Astrocyte (in vitro differentiated cells and primary cell): Measurements from ENCODE around the gene FBN1. TPM values are rescaled to one million over a fixed set of nuclear protein-coding genes. Genes with fewer than 3 reads are reported as not detected.

Experiments used
- DNase-seq: peaks from one replicate; pipeline ENCODE4 v3.0.0-alpha.2; 2010; ENCODE audit warnings: low read depth
- FAIRE-seq: peaks from 2 replicates; lab custom pipeline; 2011; peaks lifted over from hg19 to GRCh38; lab: Jason Lieb, UNC
- H2AFZ ChIP-seq: 2 replicates; pipeline ENCODE4 v1.6.0; 2012; ENCODE audit warnings: low read depth, low read length, inconsistent platforms
- H3K27ac ChIP-seq: 2 replicates; pipeline ENCODE4 v1.5.1; 2011; ENCODE audit warnings: low read depth, low read length, inconsistent platforms
- H3K27me3 ChIP-seq: 2 replicates; pipeline ENCODE4 v1.6.0; 2011; ENCODE audit warnings: low read length, inconsistent platforms; ENCODE audit not compliant: insufficient read depth
- H3K36me3 ChIP-seq: 2 replicates; pipeline ENCODE4 v1.5.1; 2011; ENCODE audit warnings: low read length, inconsistent platforms; ENCODE audit not compliant: insufficient read depth
- H3K4me1 ChIP-seq: 2 replicates; pipeline ENCODE4 v1.5.1; 2011; ENCODE audit warnings: low read length, inconsistent platforms; ENCODE audit not compliant: insufficient read depth
- H3K4me2 ChIP-seq: 2 replicates; pipeline ENCODE4 v1.6.0; 2012; ENCODE audit warnings: low read length, inconsistent platforms
- H3K4me3 ChIP-seq: 2 replicates; pipeline ENCODE4 v1.5.1; 2011; ENCODE audit warnings: low read depth, mild to moderate bottlenecking, low read length, inconsistent platforms; ENCODE audit not compliant: insufficient read depth
- H3K79me2 ChIP-seq: 2 replicates; pipeline ENCODE4 v1.6.0; 2012; ENCODE audit warnings: mild to moderate bottlenecking, low read length, inconsistent platforms; ENCODE audit not compliant: insufficient read depth
- H3K9ac ChIP-seq: 2 replicates; pipeline ENCODE4 v1.6.0; 2012; ENCODE audit warnings: mild to moderate bottlenecking, low read length, inconsistent platforms
- H3K9me3 ChIP-seq: 2 replicates; pipeline ENCODE4 v1.5.1; 2012; ENCODE audit warnings: low read depth, mild to moderate bottlenecking, low read length, inconsistent platforms; ENCODE audit not compliant: insufficient read depth
- H4K20me1 ChIP-seq: 2 replicates; pipeline ENCODE4 v1.6.0; 2012; ENCODE audit warnings: low read length, inconsistent platforms; ENCODE audit not compliant: insufficient read depth
- H3K27ac Mint-ChIP-seq: one replicate; pipeline ENCODE4 v1.8.0; 2021; ENCODE audit warnings: mild to moderate bottlenecking, mixed read lengths; ENCODE audit not compliant: unreplicated experiment
- H3K27me3 Mint-ChIP-seq: one replicate; pipeline ENCODE4 v1.8.0; 2021; ENCODE audit warnings: low read depth, mixed read lengths; ENCODE audit not compliant: unreplicated experiment
- H3K36me3 Mint-ChIP-seq: one replicate; pipeline ENCODE4 v1.8.0; 2021; ENCODE audit warnings: low read depth, mixed read lengths; ENCODE audit not compliant: unreplicated experiment
- H3K4me1 Mint-ChIP-seq: one replicate; pipeline ENCODE4 v1.8.0; 2021; ENCODE audit warnings: low read depth, mixed read lengths; ENCODE audit not compliant: unreplicated experiment
- H3K4me3 Mint-ChIP-seq: one replicate; pipeline ENCODE4 v1.8.0; 2021; ENCODE audit warnings: mild to moderate bottlenecking, moderate library complexity, mixed read lengths; ENCODE audit not compliant: unreplicated experiment
- H3K9me3 Mint-ChIP-seq: one replicate; pipeline ENCODE4 v1.8.0; 2021; ENCODE audit warnings: mild to moderate bottlenecking, mixed read lengths; ENCODE audit not compliant: unreplicated experiment
- EZH2 ChIP-seq: IDR thresholded peaks from 2 replicates; pipeline ENCODE4 v1.6.1; 2012; ENCODE audit warnings: mild to moderate bottlenecking, low read length, inconsistent platforms; ENCODE audit not compliant: insufficient read depth
- total RNA-seq: library from RNA; stranded (reverse); gene quantifications from 2 replicates; pipeline ENCODE4 v1.2.1, GENCODE V29; 2021
- TF ChIP-seq, protein P1 (sequence below): IDR thresholded peaks from 2 replicates; pipeline ENCODE4 v1.5.1; 2011; ENCODE audit warnings: low read depth, mild to moderate bottlenecking, inconsistent platforms, low read length, moderate library complexity; ENCODE audit not compliant: insufficient read depth

The FBN1 gene
- total RNA-seq, 1 donor from 2014 or later, result 210 TPM

DNA sequence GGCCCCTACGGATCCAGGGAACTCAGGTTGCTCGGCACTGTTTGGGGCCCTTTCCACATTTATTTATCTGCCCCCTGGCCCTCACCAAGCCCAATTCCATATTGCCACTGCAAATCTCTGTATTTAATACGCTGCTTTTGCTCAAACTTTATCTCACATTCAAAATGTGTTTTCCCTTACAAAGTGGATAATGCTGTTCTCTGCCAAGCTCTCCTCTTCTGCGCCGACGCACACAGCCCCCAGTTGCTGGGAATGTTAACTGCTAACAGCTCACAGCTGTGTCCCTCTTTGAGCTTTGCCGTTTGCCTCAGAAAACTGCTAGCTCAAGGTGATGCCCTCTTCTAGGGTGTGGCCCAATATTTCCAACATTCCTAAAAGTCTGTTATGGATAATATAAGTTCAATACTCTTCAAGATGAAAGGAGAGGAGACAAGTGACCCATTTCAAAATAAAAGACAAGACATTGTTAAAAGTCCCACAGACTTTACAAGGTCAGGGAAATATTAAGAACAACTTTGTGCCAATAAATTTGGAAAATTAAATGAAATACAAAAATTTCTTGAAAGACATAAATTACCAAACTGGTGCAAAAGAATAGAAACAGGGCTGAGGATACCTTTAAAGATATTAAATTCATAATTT lies 12.6 kb upstream of the FBN1 start:
- no peaks in the 10 kb centered on the region for H3K4me1 ChIP-seq
- H3K9me3 Mint-ChIP-seq, result no peaks in the 10 kb centered on the region
- DNase-seq, result no peak
- no peak overlapping the region for H3K27ac Mint-ChIP-seq
- H3K4me3 Mint-ChIP-seq, result no peak overlapping the region
- no peaks in the 10 kb centered on the region for H3K27me3 ChIP-seq
- TF ChIP-seq, protein P1, sequence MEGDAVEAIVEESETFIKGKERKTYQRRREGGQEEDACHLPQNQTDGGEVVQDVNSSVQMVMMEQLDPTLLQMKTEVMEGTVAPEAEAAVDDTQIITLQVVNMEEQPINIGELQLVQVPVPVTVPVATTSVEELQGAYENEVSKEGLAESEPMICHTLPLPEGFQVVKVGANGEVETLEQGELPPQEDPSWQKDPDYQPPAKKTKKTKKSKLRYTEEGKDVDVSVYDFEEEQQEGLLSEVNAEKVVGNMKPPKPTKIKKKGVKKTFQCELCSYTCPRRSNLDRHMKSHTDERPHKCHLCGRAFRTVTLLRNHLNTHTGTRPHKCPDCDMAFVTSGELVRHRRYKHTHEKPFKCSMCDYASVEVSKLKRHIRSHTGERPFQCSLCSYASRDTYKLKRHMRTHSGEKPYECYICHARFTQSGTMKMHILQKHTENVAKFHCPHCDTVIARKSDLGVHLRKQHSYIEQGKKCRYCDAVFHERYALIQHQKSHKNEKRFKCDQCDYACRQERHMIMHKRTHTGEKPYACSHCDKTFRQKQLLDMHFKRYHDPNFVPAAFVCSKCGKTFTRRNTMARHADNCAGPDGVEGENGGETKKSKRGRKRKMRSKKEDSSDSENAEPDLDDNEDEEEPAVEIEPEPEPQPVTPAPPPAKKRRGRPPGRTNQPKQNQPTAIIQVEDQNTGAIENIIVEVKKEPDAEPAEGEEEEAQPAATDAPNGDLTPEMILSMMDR, result no peak
- no peak for TF ChIP-seq EZH2
- H3K27ac ChIP-seq, result no peak overlapping the region
- H4K20me1 ChIP-seq, result no peaks in the 10 kb centered on the region
- H3K4me2 ChIP-seq, result no peak overlapping the region
- peaks cover 6% of the 10 kb centered on the region for H3K27me3 Mint-ChIP-seq
- no peaks in the 10 kb centered on the region for H3K9me3 ChIP-seq
- H3K9ac ChIP-seq, result no peak overlapping the region
- no peak for FAIRE-seq
- H3K4me1 Mint-ChIP-seq, result no peaks in the 10 kb centered on the region
- H2AFZ ChIP-seq, result peak overlapping the region; percentile 20
- no peaks in the 10 kb centered on the region for H3K79me2 ChIP-seq
- no peak overlapping the region for H3K4me3 ChIP-seq
- H3K36me3 ChIP-seq, result no peaks in the 10 kb centered on the region
- H3K36me3 Mint-ChIP-seq, result no peaks in the 10 kb centered on the region

- peaks cover 6% of the 10 kb centered on the region for H3K27me3 Mint-ChIP-seq
These were observed 9.3 kb upstream of the FBN1 start for GRCh38 chr15:48654801-48655200.

More at GRCh38 chr15:48654801-48655200, 9.3 kb upstream of the FBN1 start:
- no peak for DNase-seq
- H3K79me2 ChIP-seq, result no peaks in the 10 kb centered on the region
- H3K4me2 ChIP-seq, result no peak overlapping the region
- H3K36me3 ChIP-seq, result no peaks in the 10 kb centered on the region
- Mint-ChIP-seq H3K9me3 (no peaks in the 10 kb centered on the region), H3K27ac (no peak overlapping the region), H3K36me3 (no peaks in the 10 kb centered on the region), H3K4me1 (no peaks in the 10 kb centered on the region), H3K4me3 (no peak overlapping the region)
- TF ChIP-seq, protein P1, result no peak
- TF ChIP-seq EZH2, result no peak
- H3K4me1 ChIP-seq, result no peaks in the 10 kb centered on the region
- no peak overlapping the region for H3K27ac ChIP-seq
- H3K27me3 ChIP-seq, result no peaks in the 10 kb centered on the region
- H4K20me1 ChIP-seq, result no peaks in the 10 kb centered on the region
- FAIRE-seq, result no peak
- H3K4me3 ChIP-seq, result no peak overlapping the region
- H3K9ac ChIP-seq, result no peak overlapping the region
- no peak overlapping the region for H2AFZ ChIP-seq
- H3K9me3 ChIP-seq, result no peaks in the 10 kb centered on the region
